CD4-positive, CD25-positive, alpha-beta regulatory T cell (primary cell): ENCODE measurements around the gene MAML2. TPM values are rescaled to one million over a fixed set of nuclear protein-coding genes. Genes with fewer than 3 reads are reported as not detected.

Experiments
- ATAC-seq, 2 donors: fragments of 150-1000 bp; cut with Tn5 transposase; one replicate each; pipeline ENCODE4 v1.10.0; 2021; ENCODE audit warnings: low read depth in 2 of 2, moderate number of reproducible peaks in 2 of 2, moderate library complexity in 1 of 2
- DNase-seq, 3 donors: peaks; one replicate each; pipeline versions ENCODE4 v3.0.0 to v3.0.0-alpha.2; 2012 to 2022; ENCODE audit warnings: mixed read lengths in 1 of 3
- H3K27ac ChIP-seq: one replicate; pipeline ENCODE4 v1.7.0; 2013; ENCODE audit warnings: mild to moderate bottlenecking, low read length; ENCODE audit not compliant: insufficient read depth, poor library complexity, severe bottlenecking
- H3K27me3 ChIP-seq: one replicate; pipeline ENCODE4 v1.7.0; 2013; ENCODE audit warnings: low read length; ENCODE audit not compliant: control insufficient read depth, insufficient read depth
- H3K36me3 ChIP-seq: one replicate; pipeline ENCODE4 v1.7.0; 2013; ENCODE audit warnings: mild to moderate bottlenecking, low read length, moderate library complexity; ENCODE audit not compliant: control insufficient read depth, insufficient read depth
- H3K4me1 ChIP-seq: 2 replicates; pipeline ENCODE4 v1.7.0; 2013; ENCODE audit warnings: mild to moderate bottlenecking, low read length; ENCODE audit not compliant: insufficient read depth, control insufficient read depth, poor library complexity, severe bottlenecking
- H3K4me3 ChIP-seq: one replicate; pipeline ENCODE4 v1.7.0; 2013; ENCODE audit warnings: low read depth, mild to moderate bottlenecking, low read length, moderate library complexity
- H3K9me3 ChIP-seq, 2 experiments: 1 replicate in 1 of 2; 2 replicates in 1 of 2; pipeline ENCODE4 v1.7.0; 2013; ENCODE audit warnings: low read length in 2 of 2, mild to moderate bottlenecking in 1 of 2, moderate library complexity in 1 of 2; ENCODE audit not compliant: control insufficient read depth in 2 of 2
- H3K27ac Mint-ChIP-seq, 3 donors: one replicate each; pipeline ENCODE4 v1.8.0; 2020 to 2022; ENCODE audit warnings: mild to moderate bottlenecking in 3 of 3, mixed read lengths in 3 of 3, moderate library complexity in 2 of 3
- H3K27me3 Mint-ChIP-seq: one replicate; pipeline ENCODE4 v1.8.0; 2022; ENCODE audit warnings: mild to moderate bottlenecking, mixed read lengths
- H3K36me3 Mint-ChIP-seq: one replicate; pipeline ENCODE4 v1.8.0; 2020; ENCODE audit warnings: mixed read lengths
- H3K4me1 Mint-ChIP-seq, 4 donors: one replicate each; pipeline ENCODE4 v1.8.0; 2020 to 2022; ENCODE audit warnings: mixed read lengths in 4 of 4, mild to moderate bottlenecking in 1 of 4
- H3K4me3 Mint-ChIP-seq, 4 donors: one replicate each; pipeline ENCODE4 v1.8.0; 2020 to 2022; ENCODE audit warnings: mild to moderate bottlenecking in 4 of 4, mixed read lengths in 4 of 4, moderate library complexity in 3 of 4
- H3K9me3 Mint-ChIP-seq, 7 donors: one replicate each; pipeline ENCODE4 v1.8.0; 2020 to 2022; ENCODE audit warnings: mixed read lengths in 7 of 7, mild to moderate bottlenecking in 3 of 7, moderate library complexity in 2 of 7
- polyA plus RNA-seq, 4 donors: library from polyadenylated mRNA; unstranded; fragments of 300-500 nt; fragmentation: Illumina TruSeq; gene quantifications; one replicate each; pipeline ENCODE4 v1.2.3, GENCODE V29; 2021
- total RNA-seq: library from RNA; stranded (reverse); gene quantifications from one replicate; pipeline ENCODE4 v1.2.3, GENCODE V29; 2022

MAML2 gene
- total and polyA plus RNA-seq, 5 donors from 2014 or later = 4.1 to 35.6 (median 9.3) TPM

- no peak overlapping the region for H3K27ac ChIP-seq
- H3K27ac Mint-ChIP-seq = peak overlapping the region in 2 of 3 donors; percentile 17 to 59
Observed at GRCh38 chr11:96124155-96124554, 218.8 kb downstream of the MAML2 start.

GRCh38 chr11:96123301-96123700 is 219.7 kb downstream of the MAML2 start:
- ATAC-seq = peak in 1 of 2 donors; percentile 31
- H3K4me3 Mint-ChIP-seq = peak overlapping the region in 1 of 4 donors; percentile 22
- peaks cover 20 to 62% (median 37%) of the 10 kb centered on the region in 4 donors for H3K4me1 Mint-ChIP-seq
- Histone ChIP-seq H3K4me3 (no peak overlapping the region), H3K4me1 (peaks cover 21% of the 10 kb centered on the region), H3K27ac (no peak overlapping the region), H3K27me3 (no peaks in the 10 kb centered on the region), H3K36me3 (no peaks in the 10 kb centered on the region), H3K9me3 (no peaks in the 10 kb centered on the region)
- H3K36me3 Mint-ChIP-seq = peaks cover 25% of the 10 kb centered on the region
- H3K27ac Mint-ChIP-seq = peak overlapping the region in 1 of 3 donors; percentile 56
- no peak for DNase-seq
- no peaks in the 10 kb centered on the region for H3K9me3 Mint-ChIP-seq
- no peaks in the 10 kb centered on the region for H3K27me3 Mint-ChIP-seq

More at GRCh38 chr11:96124155-96124554, 218.8 kb downstream of the MAML2 start:
- Mint-ChIP-seq H3K4me1 (peaks cover 14 to 64% (median 39%) of the 10 kb centered on the region in 4 donors), H3K36me3 (peaks cover 24% of the 10 kb centered on the region), H3K9me3 (no peaks in the 10 kb centered on the region), H3K27me3 (no peaks in the 10 kb centered on the region), H3K4me3 (peak overlapping the region in 1 of 4 donors; percentile 0)
- Histone ChIP-seq H3K36me3 (no peaks in the 10 kb centered on the region), H3K4me3 (no peak overlapping the region), H3K9me3 (no peaks in the 10 kb centered on the region), H3K4me1 (peaks cover 21% of the 10 kb centered on the region), H3K27me3 (no peaks in the 10 kb centered on the region)
- ATAC-seq (no peak), DNase-seq (no peak)

- peaks cover 20 to 60% (median 34%) of the 10 kb centered on the region in 4 donors for H3K4me1 Mint-ChIP-seq
- H3K36me3 Mint-ChIP-seq = peaks cover 30% of the 10 kb centered on the region
- no peak overlapping the region for H3K27ac Mint-ChIP-seq
- H3K9me3 ChIP-seq = no peaks in the 10 kb centered on the region
- no peak overlapping the region for H3K4me3 ChIP-seq
- ATAC-seq (no peak), DNase-seq (no peak)
- H3K4me1 ChIP-seq = peaks cover 21% of the 10 kb centered on the region
- no peaks in the 10 kb centered on the region for H3K27me3 ChIP-seq
- H3K4me3 Mint-ChIP-seq = no peak overlapping the region
- no peaks in the 10 kb centered on the region for H3K27me3 Mint-ChIP-seq
- H3K36me3 ChIP-seq = no peaks in the 10 kb centered on the region
- no peaks in the 10 kb centered on the region for H3K9me3 Mint-ChIP-seq
- no peak overlapping the region for H3K27ac ChIP-seq
Observed at GRCh38 chr11:96122601-96123074, 220.4 kb downstream of the MAML2 start.

GRCh38 chr11:96119211-96119610 is 223.8 kb downstream of the MAML2 start:
- Histone ChIP-seq H3K27me3 (no peaks in the 10 kb centered on the region), H3K9me3 (no peaks in the 10 kb centered on the region), H3K36me3 (no peaks in the 10 kb centered on the region), H3K4me3 (no peak overlapping the region), H3K27ac (no peak overlapping the region), H3K4me1 (peaks cover 10% of the 10 kb centered on the region)
- Mint-ChIP-seq H3K27me3 (no peaks in the 10 kb centered on the region), H3K36me3 (peaks cover 54% of the 10 kb centered on the region), H3K9me3 (no peaks in the 10 kb centered on the region), H3K4me3 (no peak overlapping the region), H3K4me1 (peaks cover 12 to 52% (median 23%) of the 10 kb centered on the region in 4 donors), H3K27ac (no peak overlapping the region)
- ATAC-seq = no peak
- DNase-seq = no peak

GRCh38 chr11:96116376-96116775 is 226.6 kb downstream of the MAML2 start:
- H3K27me3 ChIP-seq = no peaks in the 10 kb centered on the region
- no peaks in the 10 kb centered on the region for H3K27me3 Mint-ChIP-seq
- peaks cover 45% of the 10 kb centered on the region for H3K36me3 Mint-ChIP-seq
- H3K9me3 ChIP-seq = no peaks in the 10 kb centered on the region
- peaks cover 9 to 49% (median 18%) of the 10 kb centered on the region in 4 donors for H3K4me1 Mint-ChIP-seq
- no peaks in the 10 kb centered on the region for H3K36me3 ChIP-seq
- no peak for ATAC-seq
- H3K27ac Mint-ChIP-seq = peak overlapping the region in 1 of 3 donors; percentile 57
- no peak overlapping the region for H3K4me3 ChIP-seq
- H3K9me3 Mint-ChIP-seq = no peaks in the 10 kb centered on the region
- no peak for DNase-seq
- H3K4me1 ChIP-seq = no peaks in the 10 kb centered on the region
- no peak overlapping the region for H3K4me3 Mint-ChIP-seq
- no peak overlapping the region for H3K27ac ChIP-seq

GRCh38 chr11:96114178-96115064 is 228.6 kb downstream of the MAML2 start:
- Mint-ChIP-seq H3K9me3 (no peaks in the 10 kb centered on the region), H3K4me1 (peaks cover 9 to 52% (median 17%) of the 10 kb centered on the region in 4 donors), H3K27me3 (no peaks in the 10 kb centered on the region), H3K36me3 (peaks cover 49% of the 10 kb centered on the region), H3K27ac (peak overlapping the region; percentile 17 to 65 (median 62)), H3K4me3 (peak overlapping the region in 1 of 4 donors; percentile 28)
- Histone ChIP-seq H3K27ac (no peak overlapping the region), H3K4me1 (no peaks in the 10 kb centered on the region), H3K9me3 (no peaks in the 10 kb centered on the region), H3K27me3 (no peaks in the 10 kb centered on the region), H3K36me3 (no peaks in the 10 kb centered on the region), H3K4me3 (no peak overlapping the region)
- DNase-seq = no peak
- ATAC-seq = no peak

DNA sequence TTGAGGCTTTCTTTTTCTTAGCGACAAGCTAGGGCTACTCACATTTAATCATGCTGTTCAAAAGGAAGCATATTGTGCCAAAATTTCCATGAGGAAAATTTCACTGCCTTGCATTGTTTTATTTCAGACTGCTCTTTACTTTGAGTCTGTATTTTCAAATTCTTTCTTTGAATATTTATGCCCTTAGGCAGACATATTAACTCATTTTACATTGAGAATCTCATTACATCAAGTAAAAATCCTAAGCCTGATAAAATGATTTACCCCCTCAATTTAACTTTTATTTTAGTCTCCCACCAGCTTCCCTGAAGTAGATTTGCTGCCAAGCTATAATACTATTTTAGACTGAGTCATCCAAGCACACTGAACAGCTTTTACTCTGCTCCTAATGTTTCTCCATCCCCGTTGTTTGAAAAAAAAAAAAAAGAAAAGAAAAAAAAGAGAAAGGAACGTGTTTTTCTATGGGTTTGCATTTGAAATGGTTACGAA is 229.8 kb downstream of the MAML2 start:
- ATAC-seq (no peak), DNase-seq (no peak)
- Histone ChIP-seq H3K27ac (no peak overlapping the region), H3K4me3 (no peak overlapping the region), H3K4me1 (no peaks in the 10 kb centered on the region), H3K27me3 (no peaks in the 10 kb centered on the region), H3K36me3 (no peaks in the 10 kb centered on the region), H3K9me3 (no peaks in the 10 kb centered on the region)
- Mint-ChIP-seq H3K27me3 (no peaks in the 10 kb centered on the region), H3K4me1 (peaks cover 5 to 47% (median 15%) of the 10 kb centered on the region in 4 donors), H3K4me3 (no peak overlapping the region), H3K36me3 (peaks cover 40% of the 10 kb centered on the region), H3K27ac (peak overlapping the region in 1 of 3 donors; percentile 61), H3K9me3 (no peaks in the 10 kb centered on the region)
